IMR-90 (cell line): ENCODE data around the gene ITFG1.

Experiments
- BHLHE40 ChIP-seq: fragments of 150-350 bp; IDR thresholded peaks from 2 replicates; pipeline ENCODE4 v1.6.1; 2016; ENCODE audit warnings: mild to moderate bottlenecking, low read depth, low read length
- CEBPB ChIP-seq: IDR thresholded peaks from 2 replicates; pipeline ENCODE4 v1.6.1; 2012; ENCODE audit warnings: low read depth, low read length, improper control_type of control experiment
- CHD1 ChIP-seq: IDR thresholded peaks from 2 replicates; pipeline ENCODE4 v1.6.1; 2012; ENCODE audit warnings: low read depth, low read length, improper control_type of control experiment
- CTCF ChIP-seq: conservative IDR thresholded peaks from 2 replicates; pipeline ENCODE4 v1.5.1; 2012; ENCODE audit warnings: mild to moderate bottlenecking, low read depth, low read length, improper control_type of control experiment
- FOS ChIP-seq: fragments of 150-350 bp; IDR thresholded peaks from 2 replicates; pipeline ENCODE4 v1.6.1; 2016; ENCODE audit warnings: low read depth, low read length
- MXI1 ChIP-seq: IDR thresholded peaks from 2 replicates; pipeline ENCODE4 v1.6.1; 2012; ENCODE audit warnings: low read depth, mild to moderate bottlenecking, low read length, moderate library complexity, borderline replicate concordance
- NFE2L2 ChIP-seq: fragments of 150-350 bp; IDR thresholded peaks from 2 replicates; pipeline ENCODE4 v1.6.1; 2016; ENCODE audit warnings: low read depth, mild to moderate bottlenecking, low read length
- POLR2A ChIP-seq: IDR thresholded peaks from 2 replicates; pipeline ENCODE4 v1.6.1; 2012; ENCODE audit warnings: mild to moderate bottlenecking, low read depth, low read length
- RCOR1 ChIP-seq: IDR thresholded peaks from 2 replicates; pipeline ENCODE4 v1.6.1; 2012; ENCODE audit warnings: mild to moderate bottlenecking, low read length, improper control_type of control experiment; ENCODE audit not compliant: insufficient replicate concordance
- RFX5 ChIP-seq: IDR thresholded peaks from 2 replicates; pipeline ENCODE4 v1.8.0; 2012; ENCODE audit warnings: low read depth, mild to moderate bottlenecking, low read length, moderate library complexity
- SMC3 ChIP-seq: fragments of 150-350 bp; IDR thresholded peaks from 2 replicates; pipeline ENCODE4 v1.6.1; 2016; ENCODE audit warnings: low read depth, mild to moderate bottlenecking, antibody characterized with exemption, low read length, moderate library complexity
- TF ChIP-seq, protein P1 (sequence below): fragments of 150-350 bp; IDR thresholded peaks from 2 replicates; pipeline ENCODE4 v1.6.1; 2017; ENCODE audit warnings: mild to moderate bottlenecking, antibody characterized with exemption, low read length, low read depth
- TF ChIP-seq, protein P2 (sequence below): fragments of 150-350 bp; IDR thresholded peaks from 2 replicates; pipeline ENCODE4 v1.6.1; 2016; ENCODE audit warnings: low read depth, mild to moderate bottlenecking, low read length, moderate library complexity, borderline replicate concordance

- TF ChIP-seq CTCF (no peak), POLR2A (no peak), SMC3 (no peak), RCOR1 (no peak), CEBPB (no peak), NFE2L2 (no peak), CHD1 (no peak), BHLHE40 (no peak), FOS (no peak), MXI1 (no peak), RFX5 (no peak)
- TF ChIP-seq, protein P1, sequence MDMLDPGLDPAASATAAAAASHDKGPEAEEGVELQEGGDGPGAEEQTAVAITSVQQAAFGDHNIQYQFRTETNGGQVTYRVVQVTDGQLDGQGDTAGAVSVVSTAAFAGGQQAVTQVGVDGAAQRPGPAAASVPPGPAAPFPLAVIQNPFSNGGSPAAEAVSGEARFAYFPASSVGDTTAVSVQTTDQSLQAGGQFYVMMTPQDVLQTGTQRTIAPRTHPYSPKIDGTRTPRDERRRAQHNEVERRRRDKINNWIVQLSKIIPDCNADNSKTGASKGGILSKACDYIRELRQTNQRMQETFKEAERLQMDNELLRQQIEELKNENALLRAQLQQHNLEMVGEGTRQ, result no peak
- TF ChIP-seq, protein P2, sequence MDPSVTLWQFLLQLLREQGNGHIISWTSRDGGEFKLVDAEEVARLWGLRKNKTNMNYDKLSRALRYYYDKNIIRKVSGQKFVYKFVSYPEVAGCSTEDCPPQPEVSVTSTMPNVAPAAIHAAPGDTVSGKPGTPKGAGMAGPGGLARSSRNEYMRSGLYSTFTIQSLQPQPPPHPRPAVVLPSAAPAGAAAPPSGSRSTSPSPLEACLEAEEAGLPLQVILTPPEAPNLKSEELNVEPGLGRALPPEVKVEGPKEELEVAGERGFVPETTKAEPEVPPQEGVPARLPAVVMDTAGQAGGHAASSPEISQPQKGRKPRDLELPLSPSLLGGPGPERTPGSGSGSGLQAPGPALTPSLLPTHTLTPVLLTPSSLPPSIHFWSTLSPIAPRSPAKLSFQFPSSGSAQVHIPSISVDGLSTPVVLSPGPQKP, result no peak
These were observed 28.9 kb downstream of the ITFG1 start for GRCh38 chr16:47431960-47432359.
